Measurements from ENCODE around the gene CYGB.
"Not testable (repeated sequence)": the region's sequence is repeated elsewhere in the genome, so short reads cannot be mapped to it uniquely, and the experiment has no call there.

The CYGB gene

GRCh38 chr17:76561799-76562268 is 24.3 kb upstream of the CYGB start:
- no peak overlapping the region for H3K4me3 ChIP-seq (ENCODE audit: low read length)
- TF ChIP-seq, protein P1, sequence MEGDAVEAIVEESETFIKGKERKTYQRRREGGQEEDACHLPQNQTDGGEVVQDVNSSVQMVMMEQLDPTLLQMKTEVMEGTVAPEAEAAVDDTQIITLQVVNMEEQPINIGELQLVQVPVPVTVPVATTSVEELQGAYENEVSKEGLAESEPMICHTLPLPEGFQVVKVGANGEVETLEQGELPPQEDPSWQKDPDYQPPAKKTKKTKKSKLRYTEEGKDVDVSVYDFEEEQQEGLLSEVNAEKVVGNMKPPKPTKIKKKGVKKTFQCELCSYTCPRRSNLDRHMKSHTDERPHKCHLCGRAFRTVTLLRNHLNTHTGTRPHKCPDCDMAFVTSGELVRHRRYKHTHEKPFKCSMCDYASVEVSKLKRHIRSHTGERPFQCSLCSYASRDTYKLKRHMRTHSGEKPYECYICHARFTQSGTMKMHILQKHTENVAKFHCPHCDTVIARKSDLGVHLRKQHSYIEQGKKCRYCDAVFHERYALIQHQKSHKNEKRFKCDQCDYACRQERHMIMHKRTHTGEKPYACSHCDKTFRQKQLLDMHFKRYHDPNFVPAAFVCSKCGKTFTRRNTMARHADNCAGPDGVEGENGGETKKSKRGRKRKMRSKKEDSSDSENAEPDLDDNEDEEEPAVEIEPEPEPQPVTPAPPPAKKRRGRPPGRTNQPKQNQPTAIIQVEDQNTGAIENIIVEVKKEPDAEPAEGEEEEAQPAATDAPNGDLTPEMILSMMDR (conservative IDR thresholded peaks at IDR 0.05; ENCODE audit: low read length): no peak
- peak; percentile 89 for DNase-seq (ENCODE audit: low read depth)

- TF ChIP-seq, protein P1 (conservative IDR thresholded peaks at IDR 0.05; ENCODE audit: low read length): no peak
- no peak for DNase-seq (ENCODE audit: low read depth)
- H3K4me3 ChIP-seq (ENCODE audit: low read length): no peak overlapping the region
These were observed 23.8 kb upstream of the CYGB start for GRCh38 chr17:76561332-76561731.

GRCh38 chr17:76560877-76561221 is 23.3 kb upstream of the CYGB start:
- DNase-seq (ENCODE audit: low read depth): no peak
- no peak overlapping the region for H3K4me3 ChIP-seq (ENCODE audit: low read length)
- TF ChIP-seq, protein P1 (conservative IDR thresholded peaks at IDR 0.05; ENCODE audit: low read length): no peak

- no peak for DNase-seq (ENCODE audit: low read depth)
- TF ChIP-seq, protein P1 (conservative IDR thresholded peaks at IDR 0.05; ENCODE audit: low read length): no peak
- no peak overlapping the region; the same call in none of the 2 replicates for H3K4me3 ChIP-seq (ENCODE audit: low read length)
These were observed 22.7 kb upstream of the CYGB start for GRCh38 chr17:76560036-76560876.

DNA sequence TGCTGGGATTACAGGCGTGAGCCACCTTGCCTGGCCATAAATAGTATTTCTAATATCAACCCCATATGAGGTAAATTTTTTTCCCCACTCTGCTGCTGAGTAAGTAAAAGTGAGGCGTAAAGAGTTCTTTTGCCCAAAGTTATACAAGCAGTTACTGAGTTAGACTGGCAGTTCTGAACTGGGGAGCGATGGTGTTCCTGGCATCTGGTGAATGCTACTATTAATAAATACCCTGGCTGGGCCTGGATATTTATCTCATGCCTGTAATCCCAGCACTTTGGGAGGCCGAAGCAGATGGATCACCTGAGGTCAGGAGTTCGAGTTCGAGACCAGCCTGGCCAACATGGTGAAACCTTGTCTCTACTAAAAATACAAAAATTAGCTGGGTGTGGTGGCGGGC is 22.0 kb upstream of the CYGB start:
- peak overlapping the region; percentile 98 for H3K4me3 ChIP-seq (ENCODE audit: low read length)

GRCh38 chr17:76558198-76559095 is 20.9 kb upstream of the CYGB start:
- H3K4me3 ChIP-seq (ENCODE audit: low read length): peak overlapping the region; percentile 98
- TF ChIP-seq, protein P1 (conservative IDR thresholded peaks at IDR 0.05; ENCODE audit: low read length): peak; percentile 64
- DNase-seq (ENCODE audit: low read depth): no peak

More for the DNA sequence above, 22.0 kb upstream of the CYGB start:
- DNase-seq (ENCODE audit: low read depth): not testable (repeated sequence)

DNA sequence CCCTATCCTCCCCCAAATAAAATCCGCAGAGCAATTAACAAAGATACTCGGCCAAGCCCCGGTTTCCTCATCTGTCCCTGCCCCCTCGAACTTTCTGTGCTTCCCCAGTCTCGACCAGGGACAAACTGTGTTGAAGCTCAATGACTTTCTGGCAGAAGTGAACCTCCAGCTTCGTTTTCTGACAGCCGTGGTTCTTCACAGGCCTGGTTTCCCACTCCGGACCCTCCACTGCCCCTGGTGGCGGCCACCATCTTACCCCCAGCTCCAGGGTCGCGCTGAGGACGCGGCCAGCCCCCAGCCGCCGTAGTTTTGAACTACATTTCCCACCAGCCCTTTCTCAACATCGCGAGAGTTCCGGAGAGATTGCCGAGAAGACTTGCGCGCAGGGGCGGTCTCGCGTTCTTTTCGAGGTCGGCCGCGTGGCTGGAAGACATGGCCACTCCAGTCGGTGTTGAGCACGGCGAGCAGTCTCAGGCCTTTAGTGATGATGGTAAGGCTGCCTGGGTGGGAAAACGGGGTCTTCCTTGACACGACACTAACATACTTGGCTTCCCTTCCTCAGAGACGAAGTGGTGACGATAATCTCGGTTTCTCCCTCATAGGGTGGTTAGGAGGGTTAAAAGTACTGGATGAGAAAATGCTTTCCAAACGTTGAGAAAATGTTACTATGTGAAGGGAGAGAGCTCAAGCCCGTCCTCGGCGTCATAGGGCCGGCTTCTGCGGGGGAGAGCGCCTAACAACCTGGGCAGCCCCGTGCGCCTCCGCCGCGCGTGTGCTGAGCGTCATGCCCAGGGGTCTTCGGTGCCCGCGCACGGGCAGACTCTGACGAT is 20.1 kb upstream of the CYGB start:
- peak; percentile 95 for DNase-seq (ENCODE audit: low read depth)
- TF ChIP-seq, protein P1 (conservative IDR thresholded peaks at IDR 0.05; ENCODE audit: low read length): peak; percentile 64
- peak overlapping the region; percentile 98 for H3K4me3 ChIP-seq (ENCODE audit: low read length)
